Globus pallidus (tissue), 1 donor: ENCODE data around the gene FCN2.

Experiments used
- DNase-seq: peaks from one replicate; pipeline ENCODE4 v3.0.0-alpha.2; 2015; ENCODE audit warnings: low spot score

FCN2 gene

GRCh38 chr9:134912126-134912840, 31.7 kb downstream of the FCN2 start:
- no peak for DNase-seq

- no peak for DNase-seq
Observed at GRCh38 chr9:134913041-134913712, 32.6 kb downstream of the FCN2 start.

GRCh38 chr9:134913713-134914500, 33.3 kb downstream of the FCN2 start:
- no peak for DNase-seq

GRCh38 chr9:134914501-134914834, 33.9 kb downstream of the FCN2 start:
- DNase-seq = no peak

DNA sequence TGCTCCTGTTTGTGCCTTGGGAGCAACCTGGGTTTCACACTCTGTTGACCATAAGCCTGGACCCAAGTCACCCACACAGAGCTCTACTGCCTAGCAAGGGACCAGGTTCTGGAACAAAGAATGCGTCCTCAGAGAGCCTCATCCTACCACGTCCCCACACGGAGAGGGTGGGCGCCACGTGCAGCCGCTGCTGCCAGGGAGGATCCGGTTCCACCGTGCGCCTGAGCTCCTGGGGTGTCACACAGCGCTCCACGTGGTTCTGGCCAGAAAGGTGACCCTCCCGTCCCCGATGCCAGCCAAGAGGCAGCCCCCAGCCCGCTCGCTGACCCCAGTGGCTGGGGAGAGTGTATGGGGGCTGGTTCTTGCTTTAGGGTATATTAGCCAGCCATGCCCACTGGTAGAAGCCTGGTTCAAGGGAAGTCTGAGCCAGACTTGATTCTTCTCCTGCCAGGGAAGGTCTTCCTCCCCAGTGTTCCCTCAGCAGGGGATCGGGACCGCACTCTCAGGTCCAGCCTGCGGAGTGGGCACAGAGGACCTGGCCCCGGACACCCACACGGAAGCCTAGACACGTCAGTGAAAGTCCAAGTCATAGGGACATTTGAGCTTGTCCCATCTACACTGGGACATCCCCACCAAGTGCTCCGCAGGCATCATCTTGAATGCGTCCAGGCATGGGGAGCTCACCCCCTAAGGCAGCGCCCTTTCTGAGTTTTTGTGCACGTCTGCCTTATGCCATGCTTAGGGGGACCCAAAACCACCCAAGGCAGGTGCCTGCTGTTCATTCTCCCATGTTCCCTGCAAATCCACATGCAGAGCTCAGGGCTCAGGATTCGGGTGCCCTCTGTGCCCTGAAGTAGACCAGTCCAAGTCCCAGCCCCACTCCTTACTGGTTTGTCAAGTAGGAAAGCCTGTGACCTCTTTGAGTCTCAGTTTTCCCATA, 34.7 kb downstream of the FCN2 start:
- no peak for DNase-seq

GRCh38 chr9:134916161-134916665, 35.6 kb downstream of the FCN2 start:
- no peak for DNase-seq

DNA sequence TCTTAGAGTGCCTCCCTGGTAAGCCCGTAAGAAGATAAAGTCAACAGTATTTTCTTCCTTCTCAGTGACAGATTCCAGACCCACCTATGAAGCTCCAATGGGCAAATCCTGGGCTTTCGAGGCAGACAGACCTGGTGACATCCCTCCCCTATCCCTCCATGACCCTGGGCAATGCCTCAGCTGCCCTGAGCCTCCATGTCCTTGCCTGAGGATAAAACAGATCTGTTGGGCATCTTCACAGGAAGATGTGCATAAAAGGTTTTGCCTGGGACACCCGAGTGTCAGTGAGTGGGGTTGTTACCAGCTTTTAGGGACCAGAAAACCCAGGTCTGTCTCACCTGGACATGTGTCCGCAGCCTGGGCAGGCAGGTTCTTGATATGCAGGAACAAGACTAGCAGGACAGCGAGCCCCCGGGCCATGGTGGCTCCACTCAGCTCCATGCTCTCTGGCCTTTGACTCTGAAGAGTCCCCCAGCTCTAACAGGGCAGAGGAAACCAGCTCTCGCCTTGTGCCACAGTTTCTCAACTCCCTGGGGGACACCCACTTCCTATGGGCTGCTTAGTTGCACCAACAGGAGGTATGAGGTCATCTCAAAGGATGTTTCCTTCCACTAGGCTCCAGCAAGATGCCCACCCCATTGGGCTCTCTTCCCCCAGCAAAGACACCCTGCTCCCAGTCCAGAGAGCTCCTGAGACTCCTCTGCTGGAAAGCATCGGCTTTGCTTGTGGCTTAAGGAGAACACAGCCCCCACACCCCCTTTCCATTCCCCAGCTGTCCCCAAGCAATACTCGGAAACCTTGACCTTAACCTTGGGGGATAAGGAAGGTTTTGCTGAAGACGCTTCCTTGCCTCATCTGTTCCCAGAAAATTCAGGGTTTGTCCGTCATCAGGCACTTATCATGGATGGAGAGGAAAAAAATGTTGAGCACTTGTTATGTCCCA, 37.1 kb downstream of the FCN2 start, which contains the start of gene FCN1:
TSS of gene FCN1 (minus strand) at position 482 of the 943 bp plus-strand sequence. CDS start at position 441, 41 bp downstream.
- DNase-seq = no peak

- no peak for DNase-seq
Observed at GRCh38 chr9:134918646-134919045, 38.0 kb downstream of the FCN2 start.

GRCh38 chr9:134919303-134919702, 38.7 kb downstream of the FCN2 start:
- DNase-seq = no peak

- DNase-seq = no peak
Observed at GRCh38 chr9:134922066-134922931, 41.7 kb downstream of the FCN2 start.

DNA sequence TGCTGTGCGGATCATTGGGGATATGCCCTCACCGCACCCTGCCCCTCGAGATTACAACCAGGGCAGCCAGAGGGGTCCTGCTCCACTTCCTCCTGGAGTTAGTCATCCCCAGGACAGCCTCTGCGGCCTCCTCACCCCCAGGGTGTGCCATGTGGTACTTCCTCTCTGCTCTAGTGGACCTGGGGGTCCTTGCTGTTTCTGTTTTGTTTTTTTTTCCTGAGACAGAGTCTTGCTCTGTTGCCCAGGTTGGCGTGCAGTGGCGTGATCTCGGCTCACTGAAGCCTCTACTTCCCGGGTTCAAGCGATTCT, 42.3 kb downstream of the FCN2 start:
- DNase-seq = no peak

- DNase-seq = no peak
Observed at GRCh38 chr9:134923466-134923865, 42.9 kb downstream of the FCN2 start.

DNA sequence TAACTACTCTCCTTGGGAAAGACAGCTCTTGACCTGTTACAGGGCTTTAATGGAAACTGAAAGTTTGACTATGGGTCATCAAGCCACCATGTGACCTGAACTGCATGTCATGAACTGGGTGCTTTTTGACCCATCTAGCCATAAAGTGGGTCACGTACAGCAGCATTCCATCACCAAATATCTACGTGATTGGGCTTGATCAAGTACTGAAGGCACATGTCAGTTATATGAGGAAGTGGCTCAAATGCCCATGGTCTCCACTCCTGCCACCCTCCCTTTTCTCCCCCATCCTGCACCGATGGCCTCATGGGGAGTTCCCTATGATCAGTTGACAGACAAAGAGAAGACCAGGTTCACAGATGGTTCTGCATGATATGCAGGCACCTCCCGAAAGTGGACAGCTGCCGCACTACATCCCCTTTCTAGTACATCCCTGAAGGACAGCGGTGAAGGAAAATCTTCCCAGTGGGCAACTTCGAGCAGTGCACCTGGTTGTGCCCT, 44.5 kb downstream of the FCN2 start:
- DNase-seq = no peak

- DNase-seq = no peak
Observed at GRCh38 chr9:134928436-134929192, 48.0 kb downstream of the FCN2 start.

DNA sequence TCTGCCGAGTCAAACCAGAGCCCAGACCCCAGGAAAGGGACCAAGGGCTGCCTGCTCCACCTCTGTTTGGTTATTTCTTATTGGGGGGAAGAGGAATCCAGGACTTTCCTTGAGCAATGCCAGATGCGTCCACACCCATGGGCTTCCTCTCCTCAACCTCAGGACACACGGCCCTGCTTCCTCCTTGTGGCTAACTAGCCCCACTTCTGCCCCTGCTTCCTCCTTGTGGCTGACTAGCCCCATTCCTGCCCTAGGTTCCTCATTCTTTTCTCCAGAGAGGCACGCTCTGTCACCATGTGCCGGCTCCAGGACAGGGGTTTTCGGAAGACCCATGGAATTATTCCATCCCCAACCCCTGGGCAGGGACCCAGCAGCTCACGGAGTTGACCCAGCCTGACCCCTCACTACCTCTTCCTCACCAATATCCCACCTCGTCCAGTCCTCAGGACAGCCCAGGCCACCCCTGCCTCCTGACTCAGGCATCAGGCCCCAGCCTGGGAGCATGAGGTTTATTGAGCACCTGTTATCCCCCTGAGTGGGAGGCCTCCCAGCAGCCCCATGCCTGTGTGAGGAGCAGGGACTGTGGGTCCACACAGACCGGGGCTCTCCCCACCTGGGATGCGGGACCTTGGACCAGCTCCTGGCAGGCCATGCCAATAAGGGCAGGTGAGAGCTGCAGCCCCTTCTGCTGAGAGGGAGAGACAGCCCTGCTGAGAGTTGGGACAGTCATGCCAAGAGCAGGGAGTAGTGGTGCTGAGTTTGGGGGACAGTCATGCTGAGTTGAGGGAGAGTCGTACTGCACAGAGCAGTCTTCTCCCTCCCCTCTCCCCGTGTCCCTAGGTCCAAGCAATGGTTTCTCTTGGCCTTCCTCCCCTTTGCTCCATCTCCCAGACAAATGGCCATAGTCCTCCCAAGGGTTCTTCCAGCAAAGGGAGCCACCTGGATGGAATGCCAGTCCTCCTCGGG, 48.9 kb downstream of the FCN2 start:
- peak; percentile 29 for DNase-seq

DNA sequence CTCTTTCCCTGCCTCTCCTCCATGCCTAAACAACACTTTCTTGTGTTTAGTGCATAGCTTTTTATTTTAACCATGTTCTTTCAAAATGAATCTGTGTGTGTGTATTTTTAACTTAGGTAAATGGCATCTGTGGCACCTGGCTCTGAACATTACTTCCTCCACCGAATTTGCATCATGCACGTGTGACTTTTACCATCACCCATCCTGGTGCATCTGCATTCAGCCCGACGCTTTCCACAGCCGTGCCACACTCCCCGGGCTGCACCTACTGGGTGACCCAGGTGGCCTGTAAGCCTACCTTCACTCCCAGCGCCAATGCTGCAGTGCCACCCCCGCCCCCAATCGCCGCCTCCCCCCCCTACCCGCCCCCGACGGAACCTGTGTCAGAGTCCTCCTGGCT, 49.8 kb downstream of the FCN2 start:
- no peak for DNase-seq

- DNase-seq = no peak
Observed at GRCh38 chr9:134932171-134932570, 51.6 kb downstream of the FCN2 start.

DNA sequence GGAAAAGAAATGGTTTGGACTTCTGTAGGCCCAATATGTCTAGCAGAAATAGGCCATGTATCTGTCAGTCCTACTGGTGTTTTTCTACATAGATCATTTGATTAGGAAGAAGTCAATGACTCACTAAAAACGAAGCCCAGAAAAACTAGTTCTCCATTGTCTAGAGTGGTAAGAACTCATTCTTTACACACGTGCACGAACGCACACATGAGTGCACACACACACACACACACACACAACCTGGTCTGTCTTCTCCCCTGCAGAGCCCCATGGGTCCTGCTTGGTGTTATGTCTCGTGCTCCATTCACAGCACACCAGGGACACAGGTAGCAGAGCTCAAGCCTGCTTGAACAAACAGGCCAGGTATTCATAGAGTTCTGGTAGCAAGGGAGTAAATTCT, 52.0 kb downstream of the FCN2 start:
- no peak for DNase-seq
